Activated naive CD8-positive, alpha-beta T cell (primary cell): ENCODE measurements around the gene MRTFA.
A peak's percentile ranks its signal among the peaks of the same experiment; 100 is the strongest.

Experiments used
- H3K27ac Mint-ChIP-seq: one replicate; pipeline ENCODE4 v1.8.0; 2021; ENCODE audit warnings: mixed read lengths
- H3K27me3 Mint-ChIP-seq: one replicate; pipeline ENCODE4 v1.8.0; 2021; ENCODE audit warnings: mixed read lengths
- H3K36me3 Mint-ChIP-seq: one replicate; pipeline ENCODE4 v1.8.0; 2021; ENCODE audit warnings: mixed read lengths
- H3K4me1 Mint-ChIP-seq: one replicate; pipeline ENCODE4 v1.8.0; 2021; ENCODE audit warnings: low read depth, mixed read lengths
- H3K4me3 Mint-ChIP-seq: one replicate; pipeline ENCODE4 v1.8.0; 2021; ENCODE audit warnings: mild to moderate bottlenecking, mixed read lengths
- H3K9me3 Mint-ChIP-seq: one replicate; pipeline ENCODE4 v1.8.0; 2021; ENCODE audit warnings: low read depth, mixed read lengths

The MRTFA gene

GRCh38 chr22:40419718-40420117, 216.8 kb downstream of the MRTFA start:
- no peaks in the 10 kb centered on the region for H3K36me3 Mint-ChIP-seq
- no peak overlapping the region for H3K4me3 Mint-ChIP-seq
- no peaks in the 10 kb centered on the region for H3K9me3 Mint-ChIP-seq
- peaks cover 37% of the 10 kb centered on the region for H3K4me1 Mint-ChIP-seq
- H3K27me3 Mint-ChIP-seq = no peaks in the 10 kb centered on the region
- H3K27ac Mint-ChIP-seq = no peak overlapping the region

- peaks cover 44% of the 10 kb centered on the region for H3K4me1 Mint-ChIP-seq
- H3K36me3 Mint-ChIP-seq = no peaks in the 10 kb centered on the region
- H3K27ac Mint-ChIP-seq = peak overlapping the region; percentile 10
- H3K4me3 Mint-ChIP-seq = no peak overlapping the region
- no peaks in the 10 kb centered on the region for H3K27me3 Mint-ChIP-seq
- no peaks in the 10 kb centered on the region for H3K9me3 Mint-ChIP-seq
Measured at GRCh38 chr22:40418366-40419201, 217.9 kb downstream of the MRTFA start.

GRCh38 chr22:40417881-40418280, 218.6 kb downstream of the MRTFA start:
- Mint-ChIP-seq H3K4me1 (peaks cover 44% of the 10 kb centered on the region), H3K9me3 (no peaks in the 10 kb centered on the region), H3K4me3 (no peak overlapping the region), H3K27ac (peak overlapping the region; percentile 10), H3K36me3 (no peaks in the 10 kb centered on the region), H3K27me3 (no peaks in the 10 kb centered on the region)

- H3K4me3 Mint-ChIP-seq = no peak overlapping the region
- peak overlapping the region; percentile 72 for H3K27ac Mint-ChIP-seq
- H3K4me1 Mint-ChIP-seq = peaks cover 44% of the 10 kb centered on the region
- no peaks in the 10 kb centered on the region for H3K27me3 Mint-ChIP-seq
- H3K36me3 Mint-ChIP-seq = peaks cover 4% of the 10 kb centered on the region
- H3K9me3 Mint-ChIP-seq = no peaks in the 10 kb centered on the region
Measured at GRCh38 chr22:40417041-40417440, 219.5 kb downstream of the MRTFA start.

- H3K4me3 Mint-ChIP-seq = peak overlapping the region; percentile 10
- no peaks in the 10 kb centered on the region for H3K9me3 Mint-ChIP-seq
- peak overlapping the region; percentile 72 for H3K27ac Mint-ChIP-seq
- H3K4me1 Mint-ChIP-seq = peaks cover 44% of the 10 kb centered on the region
- no peaks in the 10 kb centered on the region for H3K27me3 Mint-ChIP-seq
- H3K36me3 Mint-ChIP-seq = peaks cover 6% of the 10 kb centered on the region
Measured at GRCh38 chr22:40416636-40417035, 219.9 kb downstream of the MRTFA start.

GRCh38 chr22:40416267-40416570, 220.3 kb downstream of the MRTFA start:
- Mint-ChIP-seq H3K36me3 (peaks cover 6% of the 10 kb centered on the region), H3K4me3 (peak overlapping the region; percentile 10), H3K4me1 (peaks cover 44% of the 10 kb centered on the region), H3K27ac (peak overlapping the region; percentile 85), H3K9me3 (no peaks in the 10 kb centered on the region), H3K27me3 (no peaks in the 10 kb centered on the region)

GRCh38 chr22:40415531-40416266, 220.8 kb downstream of the MRTFA start:
- Mint-ChIP-seq H3K36me3 (peaks cover 6% of the 10 kb centered on the region), H3K4me1 (peaks cover 44% of the 10 kb centered on the region), H3K9me3 (no peaks in the 10 kb centered on the region), H3K27ac (peak overlapping the region; percentile 85), H3K4me3 (peak overlapping the region; percentile 56), H3K27me3 (no peaks in the 10 kb centered on the region)

GRCh38 chr22:40414838-40415505, 221.5 kb downstream of the MRTFA start:
- Mint-ChIP-seq H3K4me3 (peak overlapping the region; percentile 56), H3K4me1 (peaks cover 44% of the 10 kb centered on the region), H3K27me3 (no peaks in the 10 kb centered on the region), H3K36me3 (peaks cover 6% of the 10 kb centered on the region), H3K9me3 (no peaks in the 10 kb centered on the region), H3K27ac (peak overlapping the region; percentile 85)

GRCh38 chr22:40414311-40414710, 222.2 kb downstream of the MRTFA start:
- Mint-ChIP-seq H3K27me3 (no peaks in the 10 kb centered on the region), H3K27ac (peak overlapping the region; percentile 85), H3K9me3 (no peaks in the 10 kb centered on the region), H3K4me1 (peaks cover 38% of the 10 kb centered on the region), H3K36me3 (peaks cover 6% of the 10 kb centered on the region), H3K4me3 (no peak overlapping the region)

GRCh38 chr22:40413873-40414272, 222.6 kb downstream of the MRTFA start:
- peak overlapping the region; percentile 85 for H3K27ac Mint-ChIP-seq
- no peak overlapping the region for H3K4me3 Mint-ChIP-seq
- no peaks in the 10 kb centered on the region for H3K27me3 Mint-ChIP-seq
- H3K4me1 Mint-ChIP-seq = peaks cover 36% of the 10 kb centered on the region
- H3K9me3 Mint-ChIP-seq = no peaks in the 10 kb centered on the region
- peaks cover 6% of the 10 kb centered on the region for H3K36me3 Mint-ChIP-seq

GRCh38 chr22:40412441-40412840, 224.1 kb downstream of the MRTFA start:
- Mint-ChIP-seq H3K4me3 (no peak overlapping the region), H3K4me1 (peaks cover 32% of the 10 kb centered on the region), H3K27ac (peak overlapping the region; percentile 81), H3K36me3 (peaks cover 6% of the 10 kb centered on the region), H3K9me3 (no peaks in the 10 kb centered on the region), H3K27me3 (no peaks in the 10 kb centered on the region)

GRCh38 chr22:40411506-40411861, 225.0 kb downstream of the MRTFA start:
- Mint-ChIP-seq H3K4me1 (peaks cover 28% of the 10 kb centered on the region), H3K36me3 (peaks cover 6% of the 10 kb centered on the region), H3K27ac (peak overlapping the region; percentile 16), H3K27me3 (no peaks in the 10 kb centered on the region), H3K4me3 (no peak overlapping the region), H3K9me3 (no peaks in the 10 kb centered on the region)

- peaks cover 6% of the 10 kb centered on the region for H3K36me3 Mint-ChIP-seq
- no peaks in the 10 kb centered on the region for H3K9me3 Mint-ChIP-seq
- no peaks in the 10 kb centered on the region for H3K27me3 Mint-ChIP-seq
- H3K4me3 Mint-ChIP-seq = no peak overlapping the region
- peak overlapping the region; percentile 16 for H3K27ac Mint-ChIP-seq
- peaks cover 22% of the 10 kb centered on the region for H3K4me1 Mint-ChIP-seq
Measured at GRCh38 chr22:40410731-40411505, 225.6 kb downstream of the MRTFA start.

- H3K27me3 Mint-ChIP-seq = no peaks in the 10 kb centered on the region
- no peaks in the 10 kb centered on the region for H3K9me3 Mint-ChIP-seq
- H3K27ac Mint-ChIP-seq = peak overlapping the region; percentile 22
Measured at GRCh38 chr22:40410272-40410671, 226.2 kb downstream of the MRTFA start.

More at GRCh38 chr22:40410272-40410671, 226.2 kb downstream of the MRTFA start:
- Mint-ChIP-seq H3K4me3 (no peak overlapping the region), H3K36me3 (peaks cover 6% of the 10 kb centered on the region), H3K4me1 (peaks cover 15% of the 10 kb centered on the region)
